Measurements from ENCODE around the gene CNTFR.

DNA sequence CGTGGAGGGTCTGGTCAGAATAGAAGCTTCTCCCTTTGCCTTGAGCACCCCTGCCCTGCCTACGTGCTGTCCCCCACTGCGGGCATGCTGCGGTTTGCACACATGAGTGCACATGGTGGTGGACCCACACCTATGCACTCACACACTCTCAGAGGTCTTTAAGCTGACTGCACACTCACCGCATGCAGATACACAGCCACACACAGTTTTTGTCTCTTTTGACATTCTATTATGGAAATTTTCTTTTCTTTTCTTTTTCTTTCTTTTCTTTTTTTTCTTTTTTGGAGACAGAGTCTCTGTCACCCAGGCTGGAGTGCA, 39.9 kb upstream of the CNTFR start:
- TF ChIP-seq, protein P1, sequence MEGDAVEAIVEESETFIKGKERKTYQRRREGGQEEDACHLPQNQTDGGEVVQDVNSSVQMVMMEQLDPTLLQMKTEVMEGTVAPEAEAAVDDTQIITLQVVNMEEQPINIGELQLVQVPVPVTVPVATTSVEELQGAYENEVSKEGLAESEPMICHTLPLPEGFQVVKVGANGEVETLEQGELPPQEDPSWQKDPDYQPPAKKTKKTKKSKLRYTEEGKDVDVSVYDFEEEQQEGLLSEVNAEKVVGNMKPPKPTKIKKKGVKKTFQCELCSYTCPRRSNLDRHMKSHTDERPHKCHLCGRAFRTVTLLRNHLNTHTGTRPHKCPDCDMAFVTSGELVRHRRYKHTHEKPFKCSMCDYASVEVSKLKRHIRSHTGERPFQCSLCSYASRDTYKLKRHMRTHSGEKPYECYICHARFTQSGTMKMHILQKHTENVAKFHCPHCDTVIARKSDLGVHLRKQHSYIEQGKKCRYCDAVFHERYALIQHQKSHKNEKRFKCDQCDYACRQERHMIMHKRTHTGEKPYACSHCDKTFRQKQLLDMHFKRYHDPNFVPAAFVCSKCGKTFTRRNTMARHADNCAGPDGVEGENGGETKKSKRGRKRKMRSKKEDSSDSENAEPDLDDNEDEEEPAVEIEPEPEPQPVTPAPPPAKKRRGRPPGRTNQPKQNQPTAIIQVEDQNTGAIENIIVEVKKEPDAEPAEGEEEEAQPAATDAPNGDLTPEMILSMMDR (IDR thresholded peaks at IDR 0.05; ENCODE audit: control extremely low read depth in 1 of 3, insufficient read depth in 1 of 3, low read depth in 1 of 3, low read length in 3 of 3): no peak
- TF ChIP-seq NANOG (IDR thresholded peaks at IDR 0.05; ENCODE audit: insufficient read depth, low read depth, low read length, poor library complexity, severe bottlenecking) (no peak), HDAC6 (IDR thresholded peaks at IDR 0.05; ENCODE audit: low read depth, low read length) (no peak), RXRA (IDR thresholded peaks at IDR 0.05; ENCODE audit: insufficient read depth, low read depth, low read length) (no peak), CTBP2 (IDR thresholded peaks at IDR 0.05; ENCODE audit: borderline replicate concordance, insufficient read depth, insufficient read length, low read length) (no peak), JUND (IDR thresholded peaks at IDR 0.05; ENCODE audit: low read length) (no peak), EZH2 (IDR thresholded peaks at IDR 0.05; ENCODE audit: low read depth, low read length, severe bottlenecking) (no peak), FOSL1 (IDR thresholded peaks at IDR 0.05; ENCODE audit: insufficient read depth, low read depth, low read length) (no peak), JUN (IDR thresholded peaks at IDR 0.05; ENCODE audit: low read depth, low read length) (no peak), SAP30 (IDR thresholded peaks at IDR 0.05; ENCODE audit: insufficient read depth, insufficient replicate concordance, low read length) (no peak)
- TF ChIP-seq, protein P2, sequence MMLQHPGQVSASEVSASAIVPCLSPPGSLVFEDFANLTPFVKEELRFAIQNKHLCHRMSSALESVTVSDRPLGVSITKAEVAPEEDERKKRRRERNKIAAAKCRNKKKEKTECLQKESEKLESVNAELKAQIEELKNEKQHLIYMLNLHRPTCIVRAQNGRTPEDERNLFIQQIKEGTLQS (IDR thresholded peaks at IDR 0.05; ENCODE audit: insufficient read depth, low read depth, low read length): no peak
- TF ChIP-seq, protein P3, sequence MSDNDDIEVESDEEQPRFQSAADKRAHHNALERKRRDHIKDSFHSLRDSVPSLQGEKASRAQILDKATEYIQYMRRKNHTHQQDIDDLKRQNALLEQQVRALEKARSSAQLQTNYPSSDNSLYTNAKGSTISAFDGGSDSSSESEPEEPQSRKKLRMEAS (IDR thresholded peaks at IDR 0.05): no peak

Measured in H1 (cell line).